ENCODE data around the gene ADAM8. TPM values are rescaled to one million over a fixed set of nuclear protein-coding genes. Genes with fewer than 3 reads are reported as not detected.

ADAM8 gene
- total and polyA plus RNA-seq, 2 of the 8 experiments (the other 6 are each of a cell fraction or from before 2014, with no cell fraction given): 4.6 TPM

GRCh38 chr10:133312769-133313145, 36.1 kb upstream of the ADAM8 start:
- no peak overlapping the region for H2BK5ac ChIP-seq (ENCODE audit: low read depth, low read length)
- 87% methylated on average over 9 of the region's 9 CpGs; no CpG with 5 or more reads in 1 of the 2 experiments for WGBS, 2 experiments (ENCODE audit: extremely low coverage in 1 of 2, insufficient coverage in 1 of 2, insufficient read length in 1 of 2, insufficient replicate concordance in 2 of 2, low coverage in 1 of 2, low lambda C conversion rate in 2 of 2, missing lambda C conversion rate in 1 of 2)
- H3K23me2 ChIP-seq (ENCODE audit: low read depth, low read length): peaks cover 10% of the 10 kb centered on the region; the same call in 1 of the 2 replicates
- no peak overlapping the region for H3K4ac ChIP-seq (replicated peaks; ENCODE audit: insufficient read length, low read depth, low read length)
- no peak overlapping the region for H4K5ac ChIP-seq (ENCODE audit: insufficient read length, low read depth, low read length)
- no peaks in the 10 kb centered on the region for H3K27me3 ChIP-seq (replicated peaks in 1 of 4; ENCODE audit: control insufficient read depth in 3 of 4, extremely low read depth in 1 of 4, insufficient read depth in 3 of 4, low read length in 3 of 4)
- DNase-seq (ENCODE audit: low read depth in 1 of 2, low spot score in 2 of 2) (no peak), FAIRE-seq (no peak)
- no peak overlapping the region for H2BK120ac ChIP-seq (replicated peaks; ENCODE audit: low read depth, low read length)
- H3K9me3 ChIP-seq (ENCODE audit: insufficient read depth in 2 of 2, low read depth in 1 of 2, low read length in 1 of 2): no peaks in the 10 kb centered on the region
- H4K8ac ChIP-seq (ENCODE audit: extremely low read depth, insufficient read depth, low read length): no peak overlapping the region
- no peak overlapping the region for H3K9ac ChIP-seq (replicated peaks in 1 of 4; ENCODE audit: extremely low read depth in 1 of 4, low read depth in 3 of 4, low read length in 3 of 4)
- H4K20me1 ChIP-seq (replicated peaks in 1 of 2; ENCODE audit: control insufficient read depth in 1 of 2, insufficient read depth in 2 of 2, low read length in 2 of 2): peaks cover 3 to 5% of the 10 kb centered on the region in 2 experiments
- 0 out of 2 replicates have a peak, but pooled peaks cover 4% of the 10 kb centered on the region for H3K79me1 ChIP-seq (ENCODE audit: low read depth, low read length)
- H3K27ac ChIP-seq (ENCODE audit: low read depth, low read length): no peak overlapping the region
- peaks cover 0 to 5% (median 1%) of the 10 kb centered on the region in 4 experiments; a peak in 4 of 7 replicates for H3K4me1 ChIP-seq (replicated peaks in 1 of 4; ENCODE audit: control insufficient read depth in 3 of 4, insufficient read depth in 4 of 4, low read length in 3 of 4)
- H2BK20ac ChIP-seq (ENCODE audit: low read length): no peak overlapping the region
- no peak for TF ChIP-seq SP4 (IDR thresholded peaks at IDR 0.05; ENCODE audit: low read length)
- H3K79me2 ChIP-seq (ENCODE audit: control insufficient read depth in 1 of 2, insufficient read depth in 2 of 2, low read length in 2 of 2): peaks cover 3 to 5% of the 10 kb centered on the region in 2 experiments; a peak in 3 of 4 replicates
- no peak overlapping the region for H2BK15ac ChIP-seq (ENCODE audit: low read length)
- ChIA-PET POLR2A (ENCODE audit: partially characterized antibody) (no interaction called here), CTCF (ENCODE audit: partially characterized antibody) (no interaction called here)
- H3K56ac ChIP-seq (replicated peaks; ENCODE audit: insufficient read length, low read depth, low read length): no peak overlapping the region
- H2AFZ ChIP-seq (ENCODE audit: low read length): no peak overlapping the region
- no peak overlapping the region for H3K4me2 ChIP-seq (ENCODE audit: insufficient read depth in 1 of 2, low read depth in 2 of 2, low read length in 2 of 2)
- no peak overlapping the region for H2BK12ac ChIP-seq (ENCODE audit: low read depth, low read length)
- H3K4me3 ChIP-seq (ENCODE audit: extremely low read depth in 1 of 4, insufficient read depth in 2 of 4, low read depth in 3 of 4, low read length in 4 of 4): no peak overlapping the region
- H3K23ac ChIP-seq (ENCODE audit: insufficient read length): no peak overlapping the region
- no peak overlapping the region for H3K14ac ChIP-seq (ENCODE audit: insufficient read length)
- no peak overlapping the region for H2AK5ac ChIP-seq (ENCODE audit: low read depth, low read length)
- peaks cover 4 to 22% (median 6%) of the 10 kb centered on the region in 4 experiments; a peak in 7 of 8 replicates for H3K36me3 ChIP-seq (ENCODE audit: control insufficient read depth in 2 of 4, insufficient read depth in 4 of 4, low read length in 3 of 4)
- H4K91ac ChIP-seq (replicated peaks; ENCODE audit: insufficient read length, low read length): no peak overlapping the region
- H3K18ac ChIP-seq (ENCODE audit: extremely low read depth, low read length): no peak overlapping the region
